GM21576 (cell line): ENCODE data around the gene GRIP2.

ENCODE experiments used
- ATAC-seq: cut with Tn5 transposase; IDR thresholded peaks from one replicate; pipeline ENCODE4 v1.9.1; 2021; ENCODE audit warnings: mild to moderate bottlenecking, moderate library complexity; ENCODE audit not compliant: unreplicated experiment

The GRIP2 gene

DNA sequence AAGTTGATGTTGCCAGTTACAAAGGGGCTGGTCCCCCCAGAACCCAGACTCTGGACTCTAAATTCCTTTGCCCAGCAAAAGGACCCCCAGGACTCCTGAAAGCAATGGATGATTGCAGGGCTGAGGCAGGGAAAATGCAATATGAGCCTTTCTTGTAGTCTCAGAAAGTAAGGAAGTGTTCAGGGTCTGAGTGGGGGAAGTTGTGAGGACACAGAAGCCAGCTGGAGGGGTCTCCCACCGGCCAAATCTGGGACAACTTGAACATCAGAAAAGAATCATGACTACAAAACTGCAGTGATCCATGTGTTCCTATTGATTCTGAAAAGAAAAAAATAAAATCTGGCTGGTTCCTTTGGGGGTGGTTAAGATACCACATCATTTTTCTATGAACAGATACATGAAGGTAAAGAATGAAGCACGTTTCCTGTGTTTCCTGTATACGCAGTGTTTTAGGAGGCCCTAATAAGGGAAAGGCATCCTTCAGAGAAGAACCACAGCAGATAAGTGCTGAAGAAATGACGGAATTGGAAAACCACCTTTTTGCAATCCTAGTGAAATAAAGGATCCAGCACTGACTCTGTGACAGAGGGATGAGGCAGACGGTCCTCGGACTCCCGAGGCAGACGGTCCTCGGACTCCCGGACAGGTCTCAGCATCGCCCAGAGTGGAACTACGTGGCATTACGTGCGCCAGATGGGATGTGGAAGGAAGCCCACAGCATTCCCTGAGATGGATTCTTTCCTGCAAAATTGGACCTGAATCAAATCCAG is 22.2 kb upstream of the GRIP2 start:
- ATAC-seq, result no peak

DNA sequence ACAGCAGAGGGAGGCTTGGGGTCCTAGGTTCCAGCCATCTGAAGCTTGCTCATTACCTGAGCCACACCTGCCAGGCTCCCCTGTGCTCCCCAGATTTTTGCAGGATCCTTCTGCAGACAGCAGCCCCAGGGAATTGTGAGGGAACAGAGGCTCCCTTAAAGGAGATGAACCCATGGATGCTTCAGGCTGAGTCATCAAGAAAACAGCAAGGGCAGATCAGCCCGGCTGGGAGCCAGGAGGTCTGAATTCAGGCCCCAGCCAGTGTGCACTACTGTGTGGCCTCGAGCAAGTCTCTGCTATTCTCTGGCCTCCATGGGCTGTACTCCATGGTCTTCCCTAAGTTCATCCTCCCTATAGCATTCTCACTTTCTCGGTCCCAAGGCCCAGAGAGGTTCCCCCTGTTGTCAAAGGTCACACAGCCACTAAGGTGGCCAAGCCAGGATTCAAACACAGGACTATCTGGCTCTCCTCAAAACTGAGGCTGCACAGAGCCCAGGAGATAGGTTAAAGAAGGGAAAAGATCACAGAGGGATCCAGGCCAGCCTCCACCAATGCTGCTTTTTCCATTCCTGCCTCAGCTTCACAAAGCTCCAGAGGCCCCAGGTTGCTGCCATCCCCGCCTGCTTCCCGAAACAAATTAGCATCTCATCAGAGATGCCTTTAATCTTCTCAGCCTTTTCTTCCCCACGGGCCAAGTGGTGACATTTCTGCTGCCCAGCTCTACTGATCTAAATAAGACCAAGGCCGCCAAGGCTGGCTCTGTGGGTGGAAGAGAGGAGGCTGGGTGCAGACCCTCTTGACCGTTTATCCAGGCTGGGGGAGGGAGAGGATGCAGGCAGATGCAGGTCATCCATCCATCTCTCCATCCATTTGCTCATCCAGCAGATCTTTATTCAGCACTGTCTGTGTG is 21.2 kb upstream of the GRIP2 start:
- ATAC-seq, result no peak

GRCh38 chr3:14560110-14560509 is 20.0 kb upstream of the GRIP2 start:
- no peak for ATAC-seq

GRCh38 chr3:14558029-14558428 is 17.9 kb upstream of the GRIP2 start:
- no peak for ATAC-seq

GRCh38 chr3:14555835-14556234 is 15.7 kb upstream of the GRIP2 start:
- no peak for ATAC-seq

- ATAC-seq, result no peak
These were observed 14.6 kb upstream of the GRIP2 start for GRCh38 chr3:14554715-14555114.

DNA sequence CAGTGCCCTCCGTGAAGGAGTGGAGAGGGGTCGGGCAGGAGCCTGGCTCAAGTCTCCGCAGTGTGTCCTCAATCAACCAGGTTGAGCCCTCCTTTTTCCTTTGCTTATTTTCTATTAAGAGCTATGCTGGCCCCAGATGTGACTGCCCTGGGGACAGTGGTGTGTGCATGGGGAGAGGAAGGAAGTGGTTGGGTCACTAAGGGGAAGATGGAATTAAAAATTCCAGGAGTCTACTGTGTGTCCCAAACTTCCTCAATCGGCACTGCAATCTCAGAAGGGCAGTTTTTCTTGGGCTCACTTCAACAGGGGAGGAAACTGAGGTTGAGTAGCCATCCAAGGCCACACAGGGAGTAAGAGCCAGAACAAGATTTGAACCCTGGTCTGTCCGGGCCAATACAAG is 13.7 kb upstream of the GRIP2 start:
- no peak for ATAC-seq

DNA sequence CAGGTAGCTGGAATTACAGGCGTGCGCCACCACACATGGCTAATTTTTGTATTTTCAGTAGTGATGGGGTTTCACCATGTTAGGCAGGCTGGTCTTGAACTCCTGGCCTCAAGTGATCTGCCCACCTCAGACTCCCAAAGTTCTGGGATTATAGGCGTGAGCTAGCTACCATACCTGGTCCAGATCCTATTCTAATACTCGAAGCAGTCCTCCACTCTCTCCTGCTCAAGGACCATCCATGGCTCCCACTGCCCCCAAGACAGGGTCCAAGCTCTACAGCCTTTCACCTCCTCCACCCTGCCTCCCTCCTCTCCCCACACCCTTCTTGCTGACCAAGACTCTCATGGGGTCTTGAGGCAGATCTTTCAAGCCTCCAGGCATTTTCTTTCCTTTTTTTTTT is 12.6 kb upstream of the GRIP2 start:
- ATAC-seq, result no peak

DNA sequence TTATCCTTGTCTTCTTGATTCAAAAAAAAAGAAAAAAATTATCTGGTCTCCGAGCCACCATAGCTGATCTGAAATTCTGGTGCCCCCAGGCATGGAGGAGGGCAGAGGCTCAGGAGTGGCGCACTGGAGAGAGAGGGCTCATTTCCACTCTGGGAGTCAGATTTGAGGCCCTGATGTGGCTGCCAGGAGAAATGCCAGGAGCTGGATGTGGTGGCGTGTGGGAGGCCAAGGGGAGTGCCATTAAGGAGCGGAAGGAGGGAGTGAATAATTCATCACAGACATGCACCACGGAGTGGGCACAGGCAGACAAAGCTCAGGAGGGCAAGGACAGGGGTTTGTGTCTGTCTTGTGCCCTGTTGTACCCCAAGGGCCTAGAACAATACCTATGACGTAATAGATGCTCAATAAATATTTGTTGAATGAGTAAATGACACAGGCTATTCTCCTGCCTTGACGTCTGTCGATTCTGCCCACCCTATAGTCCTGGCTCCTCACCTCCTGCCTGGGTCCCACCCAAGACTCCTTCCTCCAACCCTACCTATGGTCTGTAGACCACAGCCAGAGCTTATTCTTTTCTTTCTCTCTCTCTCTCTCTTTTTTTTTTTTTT is 12.0 kb upstream of the GRIP2 start:
- ATAC-seq, result no peak

DNA sequence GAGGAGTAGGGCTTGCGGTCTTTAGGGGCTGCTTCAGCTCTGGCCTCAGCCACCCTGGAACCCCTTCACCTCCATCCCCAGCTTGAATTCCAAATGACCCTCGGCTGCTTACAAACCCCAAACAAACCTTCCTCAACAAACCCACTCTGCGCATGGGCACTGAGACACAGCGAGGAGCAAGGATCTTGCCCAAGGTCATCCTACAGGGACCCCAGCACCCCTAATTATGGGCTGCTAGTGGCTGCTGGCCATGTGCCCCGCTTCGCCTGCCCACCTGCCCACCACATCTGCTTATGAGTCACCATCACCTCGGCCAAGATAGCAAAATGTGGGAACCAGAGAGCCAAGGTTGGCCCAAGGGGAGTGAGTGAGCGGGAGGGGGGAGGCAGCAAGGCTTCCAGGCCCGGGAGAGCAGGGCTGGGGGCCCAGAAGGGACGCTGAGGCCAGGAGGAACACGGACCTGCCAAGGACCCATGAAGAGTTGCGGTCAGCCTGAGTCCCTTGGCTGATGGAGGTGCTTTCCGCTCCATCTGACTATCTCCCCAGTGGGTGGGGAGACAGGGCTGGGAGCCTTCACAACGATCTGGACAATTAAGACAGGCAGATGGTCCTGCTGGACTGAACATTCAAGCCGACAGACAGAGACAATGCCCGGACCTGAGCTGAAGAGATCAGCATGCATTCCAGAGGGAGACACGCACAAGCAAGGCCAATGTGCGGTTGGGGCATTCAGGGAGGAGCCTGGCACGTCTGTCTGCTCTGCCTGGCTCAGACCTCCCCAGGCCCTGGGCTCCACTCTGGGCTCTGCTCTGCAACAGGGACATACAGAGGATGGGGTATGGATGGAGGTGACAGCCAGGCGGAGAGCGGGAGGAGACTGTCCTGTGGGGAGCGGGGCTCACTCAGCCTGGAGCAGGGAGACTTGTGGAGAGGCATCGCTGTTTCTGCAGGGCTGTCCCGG is 10.8 kb upstream of the GRIP2 start:
- no peak for ATAC-seq

DNA sequence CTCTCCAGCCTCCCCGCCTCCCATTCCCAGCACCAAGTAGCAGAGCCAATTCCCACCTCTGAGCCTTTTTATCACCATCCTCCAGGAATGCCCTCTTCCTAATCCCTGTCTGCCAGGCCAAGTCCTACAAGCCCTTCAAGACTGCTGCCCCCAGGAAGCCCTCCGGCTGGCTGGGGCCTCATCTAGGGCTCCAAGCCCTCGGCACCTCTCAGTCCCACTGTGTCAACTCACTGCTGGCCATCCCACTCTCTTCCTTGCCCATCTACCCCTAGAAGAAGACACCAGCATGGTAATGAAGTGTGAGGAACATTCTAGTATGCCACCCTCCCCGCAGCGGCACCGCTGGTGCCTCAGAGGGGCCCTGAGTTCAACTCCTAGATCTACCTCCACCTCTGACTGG is 10.0 kb upstream of the GRIP2 start:
- no peak for ATAC-seq

- ATAC-seq, result no peak
These were observed 9.2 kb upstream of the GRIP2 start for GRCh38 chr3:14549256-14549919.

DNA sequence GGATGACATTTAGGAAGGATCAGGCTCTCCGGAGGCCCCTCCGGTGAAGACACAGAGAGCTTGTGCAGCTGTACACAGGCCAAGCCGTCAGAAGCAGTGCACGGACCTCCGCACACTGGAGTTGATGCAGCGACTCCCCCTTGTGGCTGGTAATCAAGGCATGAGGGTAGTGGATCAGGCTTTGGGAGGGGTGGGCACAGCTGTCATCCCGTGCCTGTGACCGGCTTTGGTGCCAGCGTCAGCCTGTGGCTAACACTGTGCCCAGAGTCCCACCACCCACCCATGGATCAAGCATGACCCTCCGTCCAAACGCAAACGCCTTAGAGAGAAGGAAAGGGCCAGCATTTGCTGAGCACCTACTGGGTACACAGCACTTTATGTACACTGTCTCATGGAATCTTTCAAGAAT is 8.2 kb upstream of the GRIP2 start:
- no peak for ATAC-seq

DNA sequence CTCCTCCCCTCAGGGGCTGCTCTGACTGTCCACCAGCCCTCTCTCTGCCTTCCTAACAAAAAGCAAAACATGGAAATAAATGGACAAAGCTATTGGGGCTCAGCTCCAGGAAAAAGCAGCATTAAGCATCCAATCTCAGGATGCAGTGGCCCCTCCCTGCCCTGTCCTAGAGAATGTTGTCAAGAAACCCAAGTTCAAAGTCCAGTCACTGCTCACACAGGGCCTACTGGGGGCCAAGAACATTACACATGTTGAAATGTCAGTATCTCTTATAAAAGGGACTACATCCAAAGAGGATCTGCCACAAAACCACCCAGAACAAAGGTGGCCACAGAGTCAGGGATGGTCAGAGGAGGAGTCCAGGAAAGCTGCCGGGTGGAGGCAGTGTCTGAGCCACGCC is 7.6 kb upstream of the GRIP2 start:
- ATAC-seq, result no peak

DNA sequence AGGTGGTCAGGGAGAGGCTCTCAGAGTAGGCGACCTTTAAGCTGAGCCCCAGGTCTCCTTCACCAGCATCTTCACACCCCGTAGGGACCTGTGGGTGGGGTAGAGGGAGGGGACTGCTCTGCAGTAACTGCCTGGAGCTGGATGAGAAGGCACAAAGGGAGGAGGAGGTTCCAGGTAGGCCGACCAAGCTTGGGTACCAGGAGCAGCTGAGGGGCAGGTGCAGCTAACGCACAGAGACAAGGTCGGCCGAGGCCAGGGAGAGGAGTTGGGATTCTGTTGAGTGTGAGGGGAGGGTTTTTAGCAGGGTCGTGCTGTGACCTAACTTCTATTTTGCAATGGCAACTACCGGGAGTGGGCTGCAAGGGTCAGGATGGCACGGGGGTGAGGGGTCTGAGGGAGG is 5.9 kb upstream of the GRIP2 start:
- no peak for ATAC-seq

- no peak for ATAC-seq
These were observed 5.1 kb upstream of the GRIP2 start for GRCh38 chr3:14545251-14545635.

DNA sequence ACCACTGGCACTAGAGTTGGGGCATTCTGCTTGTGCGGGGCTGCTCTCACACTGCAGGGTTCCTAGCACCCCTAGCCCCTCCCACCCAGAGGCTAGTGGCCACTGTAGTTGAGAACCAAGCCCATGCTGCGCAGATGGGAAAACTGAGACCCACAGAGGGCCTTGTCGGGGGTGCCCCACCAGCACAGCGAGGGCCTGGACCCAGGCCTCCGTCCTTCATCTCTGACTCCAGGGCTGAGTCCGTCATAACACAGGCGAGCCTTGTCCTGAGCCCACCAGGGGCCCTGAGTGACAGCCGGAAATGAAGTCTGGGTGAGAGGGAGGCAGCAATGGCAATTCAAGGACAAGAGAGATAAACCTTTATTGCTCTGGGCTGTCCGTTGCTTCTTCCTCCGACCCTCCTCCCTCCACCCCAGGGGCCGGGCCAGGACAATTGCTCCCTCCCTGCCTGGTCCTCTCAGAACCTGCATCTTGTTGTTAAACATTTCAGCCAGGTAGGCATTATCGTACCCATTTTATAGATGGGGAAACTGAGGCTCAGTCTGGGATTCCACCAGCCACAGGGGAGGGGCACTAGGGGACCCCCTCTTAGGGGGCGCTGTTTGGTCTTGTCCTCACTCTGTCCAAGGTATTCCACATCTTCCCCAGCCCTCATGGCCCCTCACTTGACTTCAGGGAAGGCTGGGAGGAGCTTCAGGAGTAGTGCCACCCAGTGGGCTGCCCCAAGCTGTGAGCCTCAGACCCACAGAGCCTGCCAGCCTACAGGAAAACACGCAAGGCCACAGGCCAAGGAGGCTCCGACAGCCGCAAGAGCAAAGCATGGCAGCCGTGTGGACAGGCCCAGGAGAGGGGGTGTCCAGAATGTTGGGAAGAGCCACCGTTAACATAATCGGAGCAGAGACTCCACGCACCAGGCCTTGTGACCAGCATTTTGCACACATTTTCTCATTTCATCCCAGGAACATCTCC is 4.4 kb upstream of the GRIP2 start:
- no peak for ATAC-seq

- no peak for ATAC-seq
These were observed 3.3 kb upstream of the GRIP2 start for GRCh38 chr3:14543446-14543845.

- no peak for ATAC-seq
These were observed 2.5 kb upstream of the GRIP2 start for GRCh38 chr3:14542656-14543055.
